Vagina (tissue), 2 donors: ENCODE measurements around the gene CNIH2.

Experiments used
- POLR2A ChIP-seq, 2 donors: fragments of 450-650 bp; IDR thresholded peaks; one replicate each; pipeline ENCODE4 v1.6.1; 2017; ENCODE audit warnings: antibody characterized with exemption in 2 of 2, mild to moderate bottlenecking in 2 of 2, moderate library complexity in 2 of 2
- TF ChIP-seq, protein P1 (sequence below), 3 experiments: fragments of 450-650 bp in 2 of 3; fragments of 200-600 bp in 1 of 3; sonication (generic) in 1 of 3; IDR thresholded peaks; one replicate each; pipeline ENCODE4 v1.5.1; 2017 to 2019; ENCODE audit warnings: antibody characterized with exemption in 3 of 3, mild to moderate bottlenecking in 2 of 3, moderate library complexity in 2 of 3

DNA sequence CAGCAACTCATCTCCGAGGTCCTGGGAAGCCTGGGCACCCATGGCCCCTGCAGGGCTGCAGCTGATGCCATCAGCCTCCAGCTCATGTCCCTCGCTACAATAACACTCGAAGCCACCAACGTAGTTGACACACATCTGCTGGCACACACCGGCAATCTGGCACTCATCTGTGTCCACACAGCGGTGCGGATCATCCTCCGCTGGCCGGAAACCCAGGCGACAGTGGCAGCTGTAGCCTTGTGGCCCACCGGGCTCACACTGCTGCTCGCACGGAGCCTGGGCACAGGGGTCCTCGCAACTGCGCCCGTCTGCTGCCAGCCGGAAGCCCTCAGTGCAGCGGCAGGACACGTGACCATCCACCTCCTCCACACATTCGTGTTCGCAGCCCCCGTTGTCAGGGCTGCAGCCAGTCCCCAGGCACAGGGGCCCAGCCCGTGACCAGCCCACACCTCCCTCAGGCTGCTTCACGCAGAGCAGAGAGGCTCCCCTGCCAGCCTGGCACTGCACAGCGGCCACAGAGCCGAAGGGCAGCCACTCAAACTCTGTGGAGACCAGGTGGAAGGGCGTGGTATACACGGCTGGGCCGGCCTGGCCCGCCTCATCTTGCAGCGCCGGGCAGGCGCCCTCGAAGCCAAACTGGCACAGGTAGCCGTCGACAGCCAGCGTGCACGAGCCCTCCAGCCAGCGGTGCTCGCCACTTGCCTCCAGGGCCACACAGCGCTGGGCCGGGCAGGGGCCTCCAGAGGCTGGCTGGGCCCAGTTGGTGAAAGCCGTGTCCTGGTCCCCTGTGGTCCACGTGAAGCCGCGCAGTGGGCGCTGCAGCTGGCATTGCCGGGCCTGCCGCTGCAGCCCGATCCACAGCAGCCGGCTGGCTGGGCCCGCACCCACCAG is 38.2 kb downstream of the CNIH2 start:
- TF ChIP-seq, protein P1, sequence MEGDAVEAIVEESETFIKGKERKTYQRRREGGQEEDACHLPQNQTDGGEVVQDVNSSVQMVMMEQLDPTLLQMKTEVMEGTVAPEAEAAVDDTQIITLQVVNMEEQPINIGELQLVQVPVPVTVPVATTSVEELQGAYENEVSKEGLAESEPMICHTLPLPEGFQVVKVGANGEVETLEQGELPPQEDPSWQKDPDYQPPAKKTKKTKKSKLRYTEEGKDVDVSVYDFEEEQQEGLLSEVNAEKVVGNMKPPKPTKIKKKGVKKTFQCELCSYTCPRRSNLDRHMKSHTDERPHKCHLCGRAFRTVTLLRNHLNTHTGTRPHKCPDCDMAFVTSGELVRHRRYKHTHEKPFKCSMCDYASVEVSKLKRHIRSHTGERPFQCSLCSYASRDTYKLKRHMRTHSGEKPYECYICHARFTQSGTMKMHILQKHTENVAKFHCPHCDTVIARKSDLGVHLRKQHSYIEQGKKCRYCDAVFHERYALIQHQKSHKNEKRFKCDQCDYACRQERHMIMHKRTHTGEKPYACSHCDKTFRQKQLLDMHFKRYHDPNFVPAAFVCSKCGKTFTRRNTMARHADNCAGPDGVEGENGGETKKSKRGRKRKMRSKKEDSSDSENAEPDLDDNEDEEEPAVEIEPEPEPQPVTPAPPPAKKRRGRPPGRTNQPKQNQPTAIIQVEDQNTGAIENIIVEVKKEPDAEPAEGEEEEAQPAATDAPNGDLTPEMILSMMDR (IDR thresholded peaks at IDR 0.05), result no peak
- TF ChIP-seq POLR2A (IDR thresholded peaks at IDR 0.05), result no peak
